Effector memory CD4-positive, alpha-beta T cell (primary cell): Measurements from ENCODE around the gene PALLD.

Experiments used
- DNase-seq, 3 donors: peaks; one replicate each; pipeline ENCODE4 v3.0.0-alpha.2; 2020
- H3K27ac ChIP-seq: 2 replicates; pipeline ENCODE4 v1.7.0; 2013; ENCODE audit warnings: mild to moderate bottlenecking, low read length, moderate library complexity; ENCODE audit not compliant: insufficient read depth, poor library complexity, severe bottlenecking
- H3K27me3 ChIP-seq: replicated peaks from 2 replicates; pipeline ENCODE4 v1.7.0; 2013; ENCODE audit warnings: mild to moderate bottlenecking, low read length; ENCODE audit not compliant: insufficient read depth, control insufficient read depth, poor library complexity, severe bottlenecking
- H3K36me3 ChIP-seq: 2 replicates; pipeline ENCODE4 v1.7.0; 2013; ENCODE audit warnings: mild to moderate bottlenecking, low read length, moderate library complexity; ENCODE audit not compliant: control insufficient read depth, insufficient read depth
- H3K4me1 ChIP-seq: 2 replicates; pipeline ENCODE4 v1.7.0; 2013; ENCODE audit warnings: low read length, mild to moderate bottlenecking; ENCODE audit not compliant: control insufficient read depth, insufficient read depth, poor library complexity, severe bottlenecking
- H3K4me3 ChIP-seq: 2 replicates; pipeline ENCODE4 v1.7.0; 2013; ENCODE audit warnings: low read length, low read depth, mild to moderate bottlenecking; ENCODE audit not compliant: insufficient read depth, poor library complexity, severe bottlenecking
- H3K9me3 ChIP-seq: 2 replicates; pipeline ENCODE4 v1.7.0; 2013; ENCODE audit warnings: mild to moderate bottlenecking, low read length, moderate library complexity; ENCODE audit not compliant: control insufficient read depth

PALLD gene

DNA sequence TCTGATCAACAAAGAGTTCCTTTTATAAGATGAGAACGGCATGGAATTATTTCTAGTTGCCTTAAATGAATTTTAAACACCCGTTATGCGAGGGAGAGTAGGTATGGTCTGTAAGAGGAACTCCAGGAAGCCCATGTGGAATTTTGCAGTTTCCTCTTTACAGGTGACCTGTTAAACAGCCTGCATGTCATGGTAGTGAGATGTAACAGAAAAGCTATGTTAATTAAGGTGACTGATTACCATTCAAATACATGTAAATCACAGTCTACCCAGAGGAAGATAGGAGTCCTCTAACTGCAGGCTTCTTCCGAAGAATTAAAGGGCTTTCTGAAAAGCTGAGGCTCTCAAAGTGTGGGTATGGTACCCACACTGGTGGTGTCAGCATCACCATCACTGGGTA, 349.6 kb downstream of the PALLD start:
- no peaks in the 10 kb centered on the region for H3K9me3 ChIP-seq
- H3K27ac ChIP-seq: no peak overlapping the region
- no peaks in the 10 kb centered on the region for H3K4me1 ChIP-seq
- no peak for DNase-seq
- no peak overlapping the region for H3K4me3 ChIP-seq
- no peaks in the 10 kb centered on the region for H3K27me3 ChIP-seq
- H3K36me3 ChIP-seq: no peaks in the 10 kb centered on the region

DNA sequence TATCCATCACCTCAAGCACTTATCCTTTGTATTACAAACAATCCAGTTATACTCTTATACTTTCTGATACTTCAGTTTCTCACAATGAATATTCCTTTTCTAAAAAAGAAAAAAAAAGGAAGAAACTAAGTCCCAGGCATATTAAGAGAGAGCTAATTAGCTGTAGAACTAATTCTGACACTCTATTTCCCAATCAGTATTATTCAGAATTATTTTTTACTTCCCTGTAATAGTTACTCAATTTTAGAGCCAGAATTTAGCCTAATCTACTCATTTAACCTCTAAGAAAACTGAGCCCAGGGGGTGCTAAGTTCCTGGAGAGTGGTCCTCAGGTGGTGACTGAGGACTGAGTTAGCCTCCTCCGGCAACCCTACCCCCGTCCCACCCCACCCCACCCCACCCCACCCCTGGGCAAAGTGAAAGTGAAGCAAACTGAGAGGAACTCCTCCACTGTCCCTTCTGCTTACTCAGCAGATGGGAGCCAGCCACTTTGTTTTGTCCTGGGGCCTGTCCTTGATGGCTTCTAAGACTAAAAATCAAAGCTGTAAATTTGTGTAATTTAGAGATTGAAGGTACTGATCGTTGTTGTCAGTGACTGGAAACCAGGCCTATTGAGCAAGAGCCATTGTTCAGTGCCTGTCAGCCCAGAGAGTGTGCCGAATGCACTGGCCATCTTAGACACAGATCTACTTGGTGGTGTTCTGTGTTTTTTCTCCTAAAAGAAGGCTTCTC, 351.1 kb downstream of the PALLD start:
- Histone ChIP-seq H3K9me3 (no peaks in the 10 kb centered on the region), H3K4me1 (no peaks in the 10 kb centered on the region), H3K27me3 (no peaks in the 10 kb centered on the region), H3K36me3 (no peaks in the 10 kb centered on the region), H3K4me3 (no peak overlapping the region), H3K27ac (no peak overlapping the region)
- DNase-seq: no peak

DNA sequence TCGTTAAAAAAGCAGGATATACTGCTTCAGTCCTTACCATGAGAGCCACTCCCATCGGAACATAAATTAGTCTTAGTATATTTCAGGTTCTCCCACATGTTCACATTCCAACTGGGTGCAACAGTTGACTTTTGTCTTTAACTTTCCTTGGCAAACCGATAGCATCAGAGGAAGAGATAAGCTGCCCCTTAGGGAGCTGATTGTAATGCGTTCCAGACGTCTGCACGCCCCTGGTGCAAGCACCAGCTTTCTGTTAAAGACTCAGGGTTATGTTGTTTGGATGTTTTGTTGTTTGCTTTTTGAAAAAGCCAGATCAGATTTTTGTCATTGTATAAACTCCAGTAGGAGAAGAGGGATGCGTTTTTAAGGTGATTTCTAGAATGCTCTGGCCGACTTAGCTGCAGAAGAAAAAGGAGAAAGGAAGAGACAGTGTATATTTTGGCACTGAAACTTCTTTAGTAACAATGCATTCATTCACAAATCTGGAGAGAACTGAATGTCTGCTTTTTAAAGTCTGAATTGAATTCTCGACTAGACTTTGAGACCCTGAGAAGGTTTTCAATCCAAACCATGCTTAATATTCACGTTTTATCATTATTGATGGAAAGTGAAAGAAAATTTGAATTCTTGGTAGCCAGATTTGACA, 352.3 kb downstream of the PALLD start:
- Histone ChIP-seq H3K36me3 (no peaks in the 10 kb centered on the region), H3K27ac (no peak overlapping the region), H3K27me3 (no peaks in the 10 kb centered on the region), H3K4me3 (no peak overlapping the region), H3K9me3 (no peaks in the 10 kb centered on the region), H3K4me1 (no peaks in the 10 kb centered on the region)
- no peak for DNase-seq

DNA sequence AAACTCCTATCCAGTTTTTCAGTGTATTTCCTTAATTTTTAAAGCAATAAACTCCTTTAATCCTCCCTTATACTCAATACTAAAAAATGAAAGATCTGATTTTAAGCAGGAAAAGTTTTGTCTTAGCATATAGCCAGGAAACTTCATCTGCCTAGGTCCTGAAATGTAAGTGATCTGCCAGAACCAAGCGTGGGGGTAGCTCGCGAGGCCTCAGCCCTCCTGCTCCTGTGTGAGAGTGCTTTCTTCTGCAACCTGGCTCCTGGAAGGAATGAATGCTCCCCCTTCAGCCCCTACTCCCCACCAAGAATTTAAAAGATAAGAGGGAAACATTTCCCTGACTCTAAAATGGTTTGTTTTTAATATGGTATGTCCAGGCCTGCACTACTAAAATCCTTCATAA, 353.1 kb downstream of the PALLD start:
- H3K9me3 ChIP-seq: no peaks in the 10 kb centered on the region
- no peaks in the 10 kb centered on the region for H3K36me3 ChIP-seq
- no peak overlapping the region for H3K4me3 ChIP-seq
- H3K4me1 ChIP-seq: no peaks in the 10 kb centered on the region
- DNase-seq: no peak
- no peaks in the 10 kb centered on the region for H3K27me3 ChIP-seq
- H3K27ac ChIP-seq: no peak overlapping the region

DNA sequence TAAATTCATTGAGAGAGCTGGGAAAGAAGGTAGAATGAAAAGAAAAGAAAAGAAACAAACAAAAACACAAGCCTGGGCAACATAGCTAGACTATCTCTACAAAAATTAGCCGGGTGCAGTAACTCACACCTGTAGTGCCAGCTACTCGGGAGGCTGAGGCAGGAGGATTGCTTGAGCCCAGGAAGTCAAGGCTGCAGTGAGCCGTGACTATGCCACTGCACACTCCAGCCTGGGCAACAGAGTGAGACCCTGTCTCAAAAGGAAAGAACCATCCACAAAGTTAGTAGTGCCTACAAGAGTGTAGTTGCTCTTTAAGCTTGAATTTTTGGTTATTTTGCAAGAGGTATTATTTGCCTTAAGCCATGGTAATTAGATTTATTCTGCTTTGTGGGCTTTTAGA, 355.5 kb downstream of the PALLD start:
- Histone ChIP-seq H3K27ac (no peak overlapping the region), H3K36me3 (no peaks in the 10 kb centered on the region), H3K27me3 (no peaks in the 10 kb centered on the region), H3K4me3 (no peak overlapping the region), H3K4me1 (no peaks in the 10 kb centered on the region), H3K9me3 (no peaks in the 10 kb centered on the region)
- DNase-seq: no peak

DNA sequence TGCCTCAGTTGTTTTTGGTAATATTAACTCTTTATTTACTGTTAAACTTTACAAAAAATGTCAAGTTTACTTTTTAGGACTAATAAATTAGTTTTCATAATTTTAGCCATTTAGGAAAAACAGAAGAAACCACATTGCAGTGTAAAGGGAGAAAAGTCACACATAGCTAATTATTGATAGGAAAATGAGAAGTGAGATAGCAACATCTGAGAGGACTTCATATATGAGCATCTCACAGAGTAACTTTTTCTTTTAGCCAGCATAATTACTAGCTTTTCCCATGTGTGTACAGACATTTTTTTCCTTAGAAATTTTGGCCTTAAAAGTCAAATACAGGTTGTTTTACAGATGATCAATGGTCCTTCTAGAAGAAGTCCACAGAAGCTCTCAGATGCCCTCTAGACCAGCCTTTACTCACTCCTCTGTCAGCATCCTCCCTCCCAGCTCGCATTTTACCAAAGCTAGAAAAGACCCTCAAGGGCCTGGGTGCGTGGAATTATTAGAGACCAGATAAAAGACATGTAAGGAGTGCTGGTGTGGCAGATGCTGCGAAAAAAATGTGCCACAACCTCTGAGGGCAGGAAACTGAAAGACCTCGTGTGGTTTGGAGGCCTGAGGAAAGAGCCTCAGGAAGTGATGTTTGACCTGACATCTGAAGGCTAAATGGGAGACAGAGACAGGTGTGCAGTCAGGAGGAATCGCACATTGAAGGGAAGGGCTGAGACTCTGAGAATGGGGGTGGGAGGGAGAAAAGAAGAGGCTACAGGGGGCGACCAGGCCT, 356.3 kb downstream of the PALLD start:
- H3K27me3 ChIP-seq: no peaks in the 10 kb centered on the region
- DNase-seq: no peak
- H3K27ac ChIP-seq: no peak overlapping the region
- no peak overlapping the region for H3K4me3 ChIP-seq
- no peaks in the 10 kb centered on the region for H3K9me3 ChIP-seq
- H3K4me1 ChIP-seq: no peaks in the 10 kb centered on the region
- no peaks in the 10 kb centered on the region for H3K36me3 ChIP-seq

DNA sequence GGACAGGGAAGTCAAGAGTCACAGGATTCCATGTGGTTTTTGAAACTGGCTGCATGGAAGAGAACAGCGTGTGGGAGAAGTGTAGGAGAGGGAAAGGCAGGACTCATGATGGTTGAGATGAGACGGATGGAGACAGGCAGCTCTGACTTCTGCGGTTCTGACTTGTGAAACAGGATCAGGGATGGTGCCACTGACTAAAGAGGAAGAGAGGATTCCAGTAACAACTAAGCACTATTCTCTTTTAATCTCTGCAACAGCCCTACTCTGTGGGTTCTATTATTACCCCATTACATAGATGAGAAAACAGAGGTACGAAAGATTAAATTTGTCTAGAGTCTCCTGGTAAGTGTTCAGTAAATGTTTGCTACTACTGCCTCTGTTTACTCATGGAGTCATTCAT, 356.9 kb downstream of the PALLD start:
- no peak overlapping the region for H3K4me3 ChIP-seq
- no peaks in the 10 kb centered on the region for H3K36me3 ChIP-seq
- H3K27me3 ChIP-seq: no peaks in the 10 kb centered on the region
- DNase-seq: no peak
- H3K9me3 ChIP-seq: no peaks in the 10 kb centered on the region
- H3K4me1 ChIP-seq: no peaks in the 10 kb centered on the region
- no peak overlapping the region for H3K27ac ChIP-seq

DNA sequence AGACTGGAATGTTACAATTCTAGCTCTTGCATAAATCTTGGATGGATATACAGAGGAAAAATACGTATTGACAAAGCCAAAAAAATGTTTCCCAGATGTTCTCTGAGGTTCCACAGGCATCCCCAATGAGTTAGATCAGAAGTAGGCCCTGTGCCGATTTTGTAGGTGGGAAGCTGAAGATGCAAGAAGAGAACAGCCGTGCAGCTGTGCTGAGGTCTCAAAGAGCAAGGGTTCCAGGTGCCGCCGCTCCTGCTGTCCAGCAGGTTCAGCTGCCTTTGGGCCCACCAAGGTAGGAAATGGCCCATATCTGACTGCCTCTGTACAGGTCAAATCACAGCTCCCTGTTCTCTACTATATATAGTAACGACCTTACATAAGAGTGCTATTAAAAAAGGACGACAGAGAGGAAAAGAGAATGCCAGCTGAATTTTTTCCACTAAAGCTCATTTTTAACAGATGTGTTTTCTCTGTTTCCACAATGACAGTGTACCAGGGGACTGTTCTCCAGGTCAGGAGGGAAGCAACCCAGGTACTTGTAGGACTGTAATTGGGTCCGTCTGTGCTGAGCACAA, 357.6 kb downstream of the PALLD start:
- no peaks in the 10 kb centered on the region for H3K36me3 ChIP-seq
- H3K9me3 ChIP-seq: no peaks in the 10 kb centered on the region
- no peak for DNase-seq

DNA sequence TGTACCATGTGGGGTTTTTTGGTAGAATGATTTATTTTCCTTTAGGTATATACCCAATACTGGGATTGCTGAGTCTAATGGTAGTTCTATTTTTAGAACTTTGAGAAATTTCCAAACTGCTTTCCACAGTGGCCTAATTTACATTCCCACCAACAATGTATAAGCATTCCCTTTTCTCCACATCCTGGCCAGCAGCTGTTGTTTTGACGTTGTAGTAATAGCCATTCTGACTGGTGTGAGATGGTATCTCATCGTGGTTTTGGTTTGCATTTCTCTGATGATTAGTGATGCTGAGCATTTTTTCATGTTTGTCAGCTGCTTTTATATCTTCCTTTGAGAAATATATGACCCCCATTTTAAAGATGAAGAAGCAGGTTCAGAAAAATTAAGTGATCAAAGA, 359.5 kb downstream of the PALLD start:
- no peak overlapping the region for H3K27ac ChIP-seq

More for the DNA sequence above, 357.6 kb downstream of the PALLD start:
- Histone ChIP-seq H3K27me3 (no peaks in the 10 kb centered on the region), H3K4me3 (no peak overlapping the region), H3K27ac (no peak overlapping the region), H3K4me1 (no peaks in the 10 kb centered on the region)

DNA sequence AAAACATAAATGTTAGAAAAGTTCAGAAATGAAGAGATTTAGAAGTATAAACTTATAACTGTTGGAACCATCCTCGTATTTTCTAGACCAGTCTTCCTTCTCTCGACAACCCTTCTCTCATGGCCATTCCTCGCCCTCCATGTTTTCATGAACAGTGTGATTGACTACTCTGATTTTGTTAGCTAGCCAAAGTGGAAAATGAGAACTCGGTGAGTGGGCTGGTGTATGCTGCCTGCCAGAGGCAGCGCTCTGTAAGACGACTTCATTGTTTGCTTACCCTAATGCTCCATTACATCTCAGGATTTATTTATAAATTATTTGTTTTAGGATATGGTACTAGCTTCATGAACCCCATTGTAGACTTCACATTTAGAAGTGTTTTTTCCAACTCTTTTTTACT, 360.2 kb downstream of the PALLD start:
- DNase-seq: no peak
- no peaks in the 10 kb centered on the region for H3K4me1 ChIP-seq

More for the DNA sequence above, 359.5 kb downstream of the PALLD start:
- H3K36me3 ChIP-seq: no peaks in the 10 kb centered on the region
- no peaks in the 10 kb centered on the region for H3K27me3 ChIP-seq
- DNase-seq: no peak
- no peak overlapping the region for H3K4me3 ChIP-seq
- no peaks in the 10 kb centered on the region for H3K9me3 ChIP-seq
- H3K4me1 ChIP-seq: no peaks in the 10 kb centered on the region

More for the DNA sequence above, 360.2 kb downstream of the PALLD start:
- Histone ChIP-seq H3K4me3 (no peak overlapping the region), H3K9me3 (no peaks in the 10 kb centered on the region), H3K27me3 (no peaks in the 10 kb centered on the region), H3K27ac (no peak overlapping the region), H3K36me3 (no peaks in the 10 kb centered on the region)
